ENCODE data around the gene ICAM5. TPM values are rescaled to one million over a fixed set of nuclear protein-coding genes. Genes with fewer than 3 reads are reported as not detected.

Gene ICAM5
- total and polyA plus RNA-seq, 7 donors: 0.04 to 0.22 (median 0.08) TPM; not detected in 3

DNA sequence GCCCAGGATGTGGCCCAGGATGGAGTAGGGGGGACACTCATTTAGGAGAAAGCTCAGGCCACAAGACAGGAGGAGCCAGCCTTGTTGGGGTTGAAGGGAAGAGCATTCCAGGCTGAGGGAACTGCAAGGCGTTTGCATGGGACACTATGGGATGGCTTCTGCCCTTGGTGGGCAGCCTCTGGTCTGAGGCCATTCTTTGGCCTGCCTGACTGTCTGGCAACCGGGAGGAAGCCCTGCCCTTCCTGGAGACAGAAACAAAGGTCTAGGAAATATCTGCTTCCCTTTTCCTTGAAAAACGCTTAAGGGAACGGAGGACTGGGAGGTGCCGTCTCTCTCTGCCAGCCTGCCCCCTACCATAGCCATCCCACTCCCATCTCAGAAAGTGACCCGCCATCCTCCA lies 21.7 kb upstream of the ICAM5 start:
- Histone ChIP-seq H3K36me3 (ENCODE audit: insufficient read depth in 1 of 2, low read depth in 1 of 2) (no peaks in the 10 kb centered on the region), H3K27me3 (ENCODE audit: insufficient read depth in 3 of 3, low read length in 2 of 3) (peaks cover 0 to 22% (median 1%) of the 10 kb centered on the region in 3 donors), H3K4me3 (no peak overlapping the region), H3K9me3 (no peaks in the 10 kb centered on the region), H3K27ac (peak overlapping the region; percentile 60), H3K4me1 (peaks cover 16% of the 10 kb centered on the region)
- 52 to 70% (median 63%) methylated on average over 5 to 6 of the region's 6 CpGs for WGBS, 3 donors
- TF ChIP-seq, protein P1, sequence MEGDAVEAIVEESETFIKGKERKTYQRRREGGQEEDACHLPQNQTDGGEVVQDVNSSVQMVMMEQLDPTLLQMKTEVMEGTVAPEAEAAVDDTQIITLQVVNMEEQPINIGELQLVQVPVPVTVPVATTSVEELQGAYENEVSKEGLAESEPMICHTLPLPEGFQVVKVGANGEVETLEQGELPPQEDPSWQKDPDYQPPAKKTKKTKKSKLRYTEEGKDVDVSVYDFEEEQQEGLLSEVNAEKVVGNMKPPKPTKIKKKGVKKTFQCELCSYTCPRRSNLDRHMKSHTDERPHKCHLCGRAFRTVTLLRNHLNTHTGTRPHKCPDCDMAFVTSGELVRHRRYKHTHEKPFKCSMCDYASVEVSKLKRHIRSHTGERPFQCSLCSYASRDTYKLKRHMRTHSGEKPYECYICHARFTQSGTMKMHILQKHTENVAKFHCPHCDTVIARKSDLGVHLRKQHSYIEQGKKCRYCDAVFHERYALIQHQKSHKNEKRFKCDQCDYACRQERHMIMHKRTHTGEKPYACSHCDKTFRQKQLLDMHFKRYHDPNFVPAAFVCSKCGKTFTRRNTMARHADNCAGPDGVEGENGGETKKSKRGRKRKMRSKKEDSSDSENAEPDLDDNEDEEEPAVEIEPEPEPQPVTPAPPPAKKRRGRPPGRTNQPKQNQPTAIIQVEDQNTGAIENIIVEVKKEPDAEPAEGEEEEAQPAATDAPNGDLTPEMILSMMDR (IDR thresholded peaks at IDR 0.05): no peak
- intact Hi-C loops (cut with DNase I): loop anchor here in 1 of 2 donors (2.0 kb wide), 1 partner anchor 121 kb away; no protein-coding TSS in a partner anchor
- no peak for ATAC-seq
- DNase-seq: no peak

GRCh38 chr19:10269333-10270179 lies 20.2 kb upstream of the ICAM5 start:
- 4 to 6% (median 6%) methylated on average over 51 to 59 of the region's 59 CpGs for WGBS, 3 donors
- Histone ChIP-seq H3K27me3 (ENCODE audit: insufficient read depth in 3 of 3, low read length in 2 of 3) (peaks cover 0 to 22% (median 1%) of the 10 kb centered on the region in 3 donors), H3K27ac (peak overlapping the region; percentile 72), H3K36me3 (ENCODE audit: insufficient read depth in 1 of 2, low read depth in 1 of 2) (no peaks in the 10 kb centered on the region), H3K4me1 (peaks cover 16% of the 10 kb centered on the region), H3K9me3 (no peaks in the 10 kb centered on the region), H3K4me3 (peak overlapping the region; percentile 66)
- ATAC-seq (peak; percentile 75 to 89 (median 82)), DNase-seq (peak; percentile 86 to 90)
- TF ChIP-seq, protein P1 (IDR thresholded peaks at IDR 0.05): peak; percentile 90
- intact Hi-C loops (cut with DNase I): loop anchor here (1.0 to 5.0 kb wide), 3 partner anchors 63 to 121 kb away; partner anchors contain the start of gene RAVER1 (in 1 of the 2)

DNA sequence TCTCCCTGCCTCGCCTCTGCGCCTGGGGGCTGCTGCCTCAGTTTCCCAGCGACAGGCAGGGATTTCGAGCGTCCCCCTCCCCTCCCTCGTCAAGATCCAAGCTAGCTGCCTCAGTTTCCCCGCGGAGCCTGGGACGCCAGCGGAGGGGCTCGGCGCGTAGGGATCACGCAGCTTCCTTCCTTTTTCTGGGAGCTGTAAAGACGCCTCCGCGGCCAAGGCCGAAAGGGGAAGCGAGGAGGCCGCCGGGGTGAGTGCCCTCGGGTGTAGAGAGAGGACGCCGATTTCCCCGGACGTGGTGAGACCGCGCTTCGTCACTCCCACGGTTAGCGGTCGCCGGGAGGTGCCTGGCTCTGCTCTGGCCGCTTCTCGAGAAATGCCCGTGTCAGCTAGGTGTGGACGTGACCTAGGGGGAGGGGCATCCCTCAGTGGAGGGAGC lies 19.6 kb upstream of the ICAM5 start:
- intact Hi-C loops (cut with DNase I): loop anchor here in 1 of 2 donors (5.0 kb wide), 1 partner anchor 62 kb away; the partner anchor contains the start of gene RAVER1
- Histone ChIP-seq H3K27me3 (ENCODE audit: insufficient read depth in 3 of 3, low read length in 2 of 3) (peaks cover 0 to 22% (median 1%) of the 10 kb centered on the region in 3 donors), H3K4me1 (peaks cover 16% of the 10 kb centered on the region), H3K4me3 (peak overlapping the region; percentile 66), H3K36me3 (ENCODE audit: insufficient read depth in 1 of 2, low read depth in 1 of 2) (peaks cover 0 to 5% of the 10 kb centered on the region in 2 donors), H3K9me3 (no peaks in the 10 kb centered on the region), H3K27ac (peak overlapping the region; percentile 72)
- TF ChIP-seq, protein P1 (IDR thresholded peaks at IDR 0.05): no peak
- peak; percentile 55 to 66 (median 58) for ATAC-seq
- 2 to 3% (median 3%) methylated on average over 33 to 37 of the region's 37 CpGs for WGBS, 3 donors
- DNase-seq: peak; percentile 69 to 84

- intact Hi-C loops (cut with DNase I): loop anchor here in 1 of 2 donors (5.0 kb wide), 1 partner anchor 61 kb away; the partner anchor contains the start of gene RAVER1
- Histone ChIP-seq H3K4me3 (peak within 1 kb of the TSS; percentile 66), H3K27ac (peak within 1 kb of the TSS; percentile 72), H3K9me3 (no peaks in the 10 kb centered on the region), H3K4me1 (peaks cover 16% of the 10 kb centered on the region), H3K36me3 (ENCODE audit: insufficient read depth in 1 of 2, low read depth in 1 of 2) (peaks cover 0 to 8% of the 10 kb centered on the region in 2 donors), H3K27me3 (ENCODE audit: insufficient read depth in 3 of 3, low read length in 2 of 3) (peaks cover 0 to 22% (median 1%) of the 10 kb centered on the region in 3 donors)
- 2% methylated on average over 41 to 51 of the region's 51 CpGs for WGBS, 3 donors
- DNase-seq (peak; percentile 85 to 89), ATAC-seq (peak; percentile 54 to 83 (median 64))
- TF ChIP-seq, protein P1 (IDR thresholded peaks at IDR 0.05): no peak
Measured at GRCh38 chr19:10270616-10271394, 18.9 kb upstream of the ICAM5 start, which contains the start of gene ICAM1. Gene ICAM1, plus strand, starts transcription at chr19:10271120. Its CDS starts 40 bp downstream, at chr19:10271160.

Data from psoas muscle (tissue), 8 donors.